Esophagus muscularis mucosa (tissue), 4 donors: Measurements from ENCODE around the gene PRKN. TPM values are rescaled to one million over a fixed set of nuclear protein-coding genes. Genes with fewer than 3 reads are reported as not detected.

Experiments used
- DNase-seq: peaks from one replicate; pipeline ENCODE4 v3.0.0-alpha.2; 2017; ENCODE audit errors: extremely low spot score
- H3K27ac ChIP-seq, 4 donors: fragments of 200-600 bp; sonication (generic); replicated peaks in 1 of 4; 1 replicate in 3 of 4; 2 replicates in 1 of 4; pipeline ENCODE4 v1.5.1; 2016 to 2019; ENCODE audit warnings: mild to moderate bottlenecking in 1 of 4
- H3K27me3 ChIP-seq, 4 donors: fragments of 200-600 bp; sonication (generic); one replicate each; pipeline versions ENCODE4 v1.5.1 to v1.6.0; 2016 to 2019
- H3K36me3 ChIP-seq, 4 donors: fragments of 200-600 bp; sonication (generic); one replicate each; pipeline ENCODE4 v1.5.1; 2016 to 2019
- H3K4me1 ChIP-seq, 4 donors: fragments of 200-600 bp; sonication (generic); one replicate each; pipeline ENCODE4 v1.5.1; 2016 to 2019
- H3K4me3 ChIP-seq, 4 donors: fragments of 200-600 bp; sonication (generic); 1 replicate in 2 of 4; 2 replicates in 2 of 4; pipeline ENCODE4 v1.5.1; 2016 to 2019; ENCODE audit warnings: mild to moderate bottlenecking in 4 of 4, moderate library complexity in 1 of 4
- H3K9me3 ChIP-seq, 4 donors: fragments of 200-600 bp; sonication (generic); 1 replicate in 3 of 4; 2 replicates in 1 of 4; pipeline ENCODE4 v1.5.1; 2016 to 2019
- EP300 ChIP-seq: sonication (generic); formaldehyde crosslinking; IDR thresholded peaks from one replicate; pipeline ENCODE4 v1.6.1; 2017; ENCODE audit warnings: antibody characterized with exemption
- POLR2A ChIP-seq: fragments of 450-650 bp; IDR thresholded peaks from one replicate; pipeline ENCODE4 v1.6.1; 2017; ENCODE audit warnings: antibody characterized with exemption, moderate library complexity, mild to moderate bottlenecking, low read depth
- POLR2AphosphoS5 ChIP-seq, 2 donors: sonication (generic); formaldehyde crosslinking; IDR thresholded peaks; one replicate each; pipeline ENCODE4 v1.6.1; 2017; ENCODE audit warnings: antibody characterized with exemption in 2 of 2
- WGBS: methylation state at CpG from one replicate; pipeline ENCODE4 v1.1.5; 2018; 5-methylcytosine and 5-hydroxymethylcytosine counted together
- intact Hi-C: fragments of 100-400 bp; cut with DNase I; formaldehyde crosslinking; loops from one replicate; pipeline ENCODE4 v1.15.1; 2023
- total RNA-seq, 4 donors: library from RNA; depleted of rRNA; stranded (reverse); fragments of >200 nt; gene quantifications; one replicate each; pipeline versions ENCODE4 v1.1.0 to v1.2.1, GENCODE V29; 2016
- TF ChIP-seq, protein P1 (sequence below), 3 experiments: fragments of 200-600 bp in 2 of 3; fragments of 450-650 bp in 1 of 3; sonication (generic) in 2 of 3; IDR thresholded peaks; one replicate each; pipeline ENCODE4 v1.5.1; 2017 to 2019; ENCODE audit warnings: antibody characterized with exemption in 3 of 3, mild to moderate bottlenecking in 2 of 3, moderate library complexity in 1 of 3

The PRKN gene
- total RNA-seq, 4 donors from 2014 or later, result 9.6 to 14.5 (median 10.8) TPM

DNA sequence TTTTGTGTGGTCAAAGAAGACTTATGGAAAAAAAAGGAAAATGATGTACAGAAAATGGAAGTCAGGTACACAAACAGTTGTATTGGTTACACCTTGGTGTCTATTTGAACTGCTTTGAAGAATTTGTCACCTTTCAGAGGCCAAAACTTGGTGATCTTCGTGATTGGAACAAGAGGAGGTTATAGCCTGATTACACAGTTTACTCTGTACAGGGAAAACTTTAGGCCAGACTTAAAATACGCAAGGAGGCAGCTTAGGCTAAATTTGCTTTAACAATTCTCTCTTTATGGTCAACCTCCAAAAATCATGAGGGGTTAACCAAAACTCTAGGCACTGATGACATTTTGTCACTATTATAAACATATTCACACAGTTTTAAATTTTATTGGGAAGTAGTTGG lies 353.7 kb downstream of the PRKN start:
- H3K36me3 ChIP-seq, result no peaks in the 10 kb centered on the region
- no peaks in the 10 kb centered on the region for H3K27me3 ChIP-seq
- 59% methylated on average over 2 of the region's 2 CpGs for WGBS
- intact Hi-C loops, result no loop called here
- no peak for TF ChIP-seq POLR2A
- no peak for TF ChIP-seq POLR2AphosphoS5 (IDR thresholded peaks at IDR 0.05)
- no peak for TF ChIP-seq EP300
- DNase-seq, result no peak
- peaks cover 0 to 8% (median 3%) of the 10 kb centered on the region in 4 donors for H3K4me1 ChIP-seq
- H3K9me3 ChIP-seq, result no peaks in the 10 kb centered on the region
- H3K27ac ChIP-seq, result no peak overlapping the region
- no peak overlapping the region for H3K4me3 ChIP-seq

DNA sequence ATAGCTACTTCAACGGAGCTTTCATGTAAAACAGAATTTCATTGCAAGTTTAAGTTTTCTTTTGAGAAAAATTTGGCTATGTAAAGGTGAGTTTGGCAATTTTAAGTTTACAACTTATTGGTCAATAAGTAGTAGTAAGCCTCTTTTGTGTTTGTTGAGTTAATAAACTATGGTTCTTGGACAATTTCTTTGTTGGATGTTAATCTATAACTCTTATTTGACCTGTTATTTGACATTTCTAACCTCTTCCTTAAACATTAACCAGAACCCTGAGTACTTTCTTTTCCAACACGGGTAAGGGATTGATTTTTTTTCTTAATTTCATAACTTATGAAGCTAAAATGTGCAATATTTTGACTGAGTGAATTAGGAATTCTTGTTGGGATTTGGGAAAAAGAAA lies 354.4 kb downstream of the PRKN start:
- H3K36me3 ChIP-seq, result no peaks in the 10 kb centered on the region
- TF ChIP-seq, protein P1, sequence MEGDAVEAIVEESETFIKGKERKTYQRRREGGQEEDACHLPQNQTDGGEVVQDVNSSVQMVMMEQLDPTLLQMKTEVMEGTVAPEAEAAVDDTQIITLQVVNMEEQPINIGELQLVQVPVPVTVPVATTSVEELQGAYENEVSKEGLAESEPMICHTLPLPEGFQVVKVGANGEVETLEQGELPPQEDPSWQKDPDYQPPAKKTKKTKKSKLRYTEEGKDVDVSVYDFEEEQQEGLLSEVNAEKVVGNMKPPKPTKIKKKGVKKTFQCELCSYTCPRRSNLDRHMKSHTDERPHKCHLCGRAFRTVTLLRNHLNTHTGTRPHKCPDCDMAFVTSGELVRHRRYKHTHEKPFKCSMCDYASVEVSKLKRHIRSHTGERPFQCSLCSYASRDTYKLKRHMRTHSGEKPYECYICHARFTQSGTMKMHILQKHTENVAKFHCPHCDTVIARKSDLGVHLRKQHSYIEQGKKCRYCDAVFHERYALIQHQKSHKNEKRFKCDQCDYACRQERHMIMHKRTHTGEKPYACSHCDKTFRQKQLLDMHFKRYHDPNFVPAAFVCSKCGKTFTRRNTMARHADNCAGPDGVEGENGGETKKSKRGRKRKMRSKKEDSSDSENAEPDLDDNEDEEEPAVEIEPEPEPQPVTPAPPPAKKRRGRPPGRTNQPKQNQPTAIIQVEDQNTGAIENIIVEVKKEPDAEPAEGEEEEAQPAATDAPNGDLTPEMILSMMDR (IDR thresholded peaks at IDR 0.05), result no peak
- TF ChIP-seq POLR2AphosphoS5 (IDR thresholded peaks at IDR 0.05) (no peak), EP300 (no peak)
- no peaks in the 10 kb centered on the region for H3K9me3 ChIP-seq
- no peaks in the 10 kb centered on the region for H3K27me3 ChIP-seq
- WGBS, result 81% methylated on average over 2 of the region's 2 CpGs
- DNase-seq, result no peak
- H3K4me3 ChIP-seq, result no peak overlapping the region
- intact Hi-C loops, result no loop called here
- no peak overlapping the region for H3K27ac ChIP-seq
- peaks cover 0 to 3% (median 0%) of the 10 kb centered on the region in 4 donors for H3K4me1 ChIP-seq

DNA sequence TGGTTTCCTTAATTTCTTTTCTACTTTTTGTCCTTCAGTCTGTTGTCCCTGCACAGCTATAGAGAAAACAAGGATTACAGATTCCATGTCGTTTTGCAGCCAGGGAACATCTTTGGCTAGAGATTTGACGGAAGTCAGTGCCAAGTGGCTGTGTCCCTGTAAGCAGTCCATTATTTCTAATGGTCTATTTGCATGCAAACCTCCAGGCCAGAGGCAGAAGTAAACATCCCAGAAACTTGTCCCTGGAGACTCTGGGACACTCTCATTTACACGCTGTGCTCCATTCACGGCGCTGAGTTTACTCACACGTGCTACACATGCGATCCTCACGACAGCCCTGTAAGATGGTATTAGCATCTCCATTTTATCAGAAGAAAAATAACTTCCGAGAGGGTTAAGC lies 355.5 kb downstream of the PRKN start:
- Histone ChIP-seq H3K27me3 (no peaks in the 10 kb centered on the region), H3K9me3 (no peaks in the 10 kb centered on the region), H3K4me1 (peaks cover 0 to 3% (median 0%) of the 10 kb centered on the region in 4 donors), H3K27ac (no peak overlapping the region), H3K4me3 (no peak overlapping the region), H3K36me3 (no peaks in the 10 kb centered on the region)
- no peak for DNase-seq
- TF ChIP-seq POLR2AphosphoS5 (IDR thresholded peaks at IDR 0.05) (no peak), POLR2A (no peak), EP300 (no peak)
- TF ChIP-seq, protein P1 (IDR thresholded peaks at IDR 0.05), result no peak
- intact Hi-C loops, result no loop called here
- 95% methylated on average over 9 of the region's 9 CpGs for WGBS

DNA sequence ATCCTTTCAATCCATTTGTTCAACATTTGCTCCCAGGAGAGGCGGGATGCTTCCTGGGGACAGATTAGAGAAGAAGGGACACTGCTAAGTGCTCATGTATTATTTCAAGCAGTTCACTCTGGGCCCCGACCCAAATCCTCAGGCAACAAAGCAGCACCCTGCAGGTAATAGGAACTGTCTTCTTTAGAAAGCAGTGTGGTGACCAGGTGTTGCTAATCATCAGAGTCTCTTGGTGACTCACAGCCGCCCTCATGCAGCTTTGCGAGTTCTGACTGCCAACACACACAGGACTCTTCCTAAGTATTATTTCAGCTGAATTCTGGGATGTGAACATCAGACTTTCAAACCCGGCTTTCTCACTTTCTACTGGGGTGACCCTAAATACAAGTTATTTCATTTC lies 356.4 kb downstream of the PRKN start:
- 92% methylated on average over 5 of the region's 5 CpGs for WGBS
- DNase-seq, result no peak
- no peak overlapping the region for H3K4me3 ChIP-seq
- no peaks in the 10 kb centered on the region for H3K9me3 ChIP-seq
- no peak overlapping the region for H3K27ac ChIP-seq
- H3K4me1 ChIP-seq, result peaks cover 0 to 3% (median 0%) of the 10 kb centered on the region in 4 donors
- intact Hi-C loops, result no loop called here
- no peak for TF ChIP-seq EP300
- TF ChIP-seq, protein P1 (IDR thresholded peaks at IDR 0.05), result no peak
- no peak for TF ChIP-seq POLR2A
- no peak for TF ChIP-seq POLR2AphosphoS5 (IDR thresholded peaks at IDR 0.05)
- H3K36me3 ChIP-seq, result no peaks in the 10 kb centered on the region
- H3K27me3 ChIP-seq, result no peaks in the 10 kb centered on the region

DNA sequence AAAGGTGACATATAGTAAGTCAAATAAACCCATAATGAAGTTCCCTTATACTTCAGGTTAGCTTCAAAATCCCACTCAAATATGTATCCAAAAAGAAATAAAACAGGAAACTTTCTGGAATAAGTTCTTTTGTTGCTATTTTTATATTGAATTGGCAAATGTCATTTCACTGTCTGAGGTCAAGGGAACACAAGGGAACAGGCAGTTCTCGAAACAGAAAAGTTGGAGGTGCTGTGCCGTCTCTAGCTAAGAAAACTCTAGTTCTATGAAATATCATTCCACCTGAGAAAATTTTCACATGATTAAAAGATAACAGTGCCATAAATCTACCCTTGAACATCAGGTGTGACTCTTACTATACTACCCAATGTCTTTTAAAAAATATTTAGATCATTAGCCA lies 358.5 kb downstream of the PRKN start:
- Histone ChIP-seq H3K4me1 (no peaks in the 10 kb centered on the region), H3K27ac (no peak overlapping the region), H3K9me3 (no peaks in the 10 kb centered on the region), H3K4me3 (no peak overlapping the region), H3K27me3 (no peaks in the 10 kb centered on the region), H3K36me3 (no peaks in the 10 kb centered on the region)
- no peak for DNase-seq
- no peak for TF ChIP-seq EP300
- WGBS, result 88% methylated on average over 2 of the region's 2 CpGs
- intact Hi-C loops, result no loop called here

DNA sequence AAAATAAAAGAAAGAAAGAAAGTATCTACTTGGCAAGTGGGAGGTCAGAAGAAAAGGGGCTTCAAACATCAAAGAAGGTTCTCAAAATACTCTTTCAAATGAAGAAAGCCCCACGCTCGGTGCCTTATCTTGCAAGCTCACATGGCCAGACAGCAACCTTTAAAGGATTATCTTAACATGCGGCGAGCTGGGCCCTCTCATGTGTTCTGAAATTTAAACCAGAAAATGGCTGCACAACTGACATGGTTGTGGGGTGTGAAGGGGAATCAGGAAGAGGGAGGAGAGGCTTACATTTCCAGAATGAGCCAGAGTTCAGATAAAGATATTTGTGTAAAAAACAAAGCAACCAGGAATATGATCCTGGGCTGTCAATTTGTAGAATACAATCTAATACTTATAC lies 363.1 kb downstream of the PRKN start:
- 93% methylated on average over 4 of the region's 4 CpGs for WGBS
- no peaks in the 10 kb centered on the region for H3K27me3 ChIP-seq

More for the DNA sequence above, 363.1 kb downstream of the PRKN start:
- H3K27ac ChIP-seq, result no peak overlapping the region
- H3K9me3 ChIP-seq, result no peaks in the 10 kb centered on the region
- H3K4me3 ChIP-seq, result no peak overlapping the region
- TF ChIP-seq POLR2A (no peak), POLR2AphosphoS5 (IDR thresholded peaks at IDR 0.05) (no peak)
- TF ChIP-seq, protein P1 (IDR thresholded peaks at IDR 0.05), result no peak
- intact Hi-C loops, result no loop called here
- no peaks in the 10 kb centered on the region for H3K36me3 ChIP-seq
- DNase-seq, result no peak
- no peaks in the 10 kb centered on the region for H3K4me1 ChIP-seq
